NCI-H82 treated with DMSO at 0.1 percent for 48 hours (cell line): Measurements from ENCODE around the gene CHCHD10.
A peak's percentile ranks its signal among the peaks of the same experiment; 100 is the strongest.

ENCODE experiments used
- DNase-seq: peaks from one replicate; lab custom pipeline; 2025; ENCODE audit not compliant: unreplicated experiment; lab: John Stamatoyannopoulos, UW

CHCHD10 gene

DNA sequence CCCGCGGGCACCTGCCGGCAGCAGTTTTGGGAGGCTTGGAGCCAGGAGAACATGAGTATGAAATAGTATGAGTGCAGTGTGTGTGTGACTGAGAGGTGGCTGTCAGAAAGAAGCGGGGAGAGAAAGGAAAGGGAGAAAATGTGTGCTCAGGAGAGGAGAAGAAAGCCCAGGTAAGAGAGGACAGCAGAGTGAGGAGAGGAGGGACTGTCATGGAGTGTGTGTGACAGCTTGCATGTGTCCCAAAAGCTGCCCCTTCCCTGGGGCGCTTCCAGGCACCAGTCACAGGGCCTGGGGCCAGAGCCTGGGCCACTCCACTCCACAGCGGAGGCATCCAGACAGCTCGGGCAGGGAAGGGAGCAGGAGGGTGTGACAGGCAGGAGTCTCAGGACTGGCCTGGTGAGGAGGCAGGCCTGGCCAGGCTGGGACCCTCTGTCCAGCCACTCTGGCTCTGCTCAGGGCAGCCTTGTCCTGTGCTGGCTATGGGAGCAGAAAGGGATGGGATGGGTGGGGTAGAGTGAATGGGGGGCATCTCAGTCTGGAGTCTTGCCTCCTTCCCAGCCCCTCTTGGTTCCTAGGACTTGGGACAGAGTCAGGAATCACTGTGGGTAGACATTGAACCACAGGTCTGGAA is 5.8 kb upstream of the CHCHD10 start:
- DNase-seq, result no peak

DNA sequence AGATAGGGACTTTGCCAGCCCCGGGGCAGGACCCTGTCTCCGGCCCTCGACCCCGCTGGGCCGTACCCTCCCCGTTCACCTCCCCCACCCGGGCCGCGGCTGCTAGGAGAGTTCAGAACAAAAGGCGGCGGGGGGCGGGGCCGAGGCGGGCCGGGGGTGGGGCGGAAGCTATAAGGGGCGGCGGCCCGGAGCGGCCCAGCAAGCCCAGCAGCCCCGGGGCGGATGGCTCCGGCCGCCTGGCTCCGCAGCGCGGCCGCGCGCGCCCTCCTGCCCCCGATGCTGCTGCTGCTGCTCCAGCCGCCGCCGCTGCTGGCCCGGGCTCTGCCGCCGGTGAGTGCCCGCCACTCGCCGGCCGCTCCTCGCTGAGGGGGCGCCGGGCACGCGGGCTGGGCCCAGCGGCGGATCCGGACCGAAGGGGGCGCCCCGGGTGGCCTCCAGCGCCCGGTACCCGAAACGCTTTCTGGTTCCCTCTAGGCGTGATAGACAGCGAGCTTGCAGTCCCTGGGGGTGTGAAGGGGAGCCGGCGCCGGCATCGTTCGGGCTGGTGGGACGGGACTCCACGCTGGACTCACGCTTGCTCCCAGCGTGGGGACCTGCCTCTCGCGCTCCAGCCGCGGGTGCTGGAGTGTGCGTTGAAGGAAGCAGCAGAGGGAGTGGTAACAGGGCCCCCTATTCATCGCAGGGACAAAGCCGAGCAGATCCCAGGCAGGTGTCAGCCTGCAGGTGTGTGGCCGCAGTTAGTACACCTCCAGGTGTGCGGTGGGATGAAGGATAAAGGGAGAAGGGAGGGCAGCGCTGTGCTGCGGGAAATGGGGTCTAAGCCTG is 5.1 kb upstream of the CHCHD10 start, which contains the start of gene MMP11:
MMP11 (plus strand) TSS at position 201 of the 825 bp plus-strand sequence; CDS start at position 223, 22 bp downstream.
- peak; percentile 12 for DNase-seq

DNA sequence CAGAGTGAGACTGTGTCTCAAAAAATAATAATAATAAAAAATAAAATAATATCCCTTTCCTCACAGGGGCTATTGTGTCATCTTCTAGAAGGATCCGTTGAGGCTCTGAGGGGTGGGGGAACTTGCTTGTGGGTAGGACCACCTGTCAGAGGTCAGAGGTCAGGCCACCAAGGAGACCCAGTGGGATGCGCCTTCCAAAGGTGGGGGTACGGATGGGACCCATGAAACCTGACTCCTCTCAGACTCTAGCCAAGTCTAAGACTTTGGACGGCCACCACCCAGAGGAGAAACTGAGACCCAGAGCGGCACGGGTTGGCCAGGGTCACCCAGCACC is 4.5 kb upstream of the CHCHD10 start:
- DNase-seq, result no peak

DNA sequence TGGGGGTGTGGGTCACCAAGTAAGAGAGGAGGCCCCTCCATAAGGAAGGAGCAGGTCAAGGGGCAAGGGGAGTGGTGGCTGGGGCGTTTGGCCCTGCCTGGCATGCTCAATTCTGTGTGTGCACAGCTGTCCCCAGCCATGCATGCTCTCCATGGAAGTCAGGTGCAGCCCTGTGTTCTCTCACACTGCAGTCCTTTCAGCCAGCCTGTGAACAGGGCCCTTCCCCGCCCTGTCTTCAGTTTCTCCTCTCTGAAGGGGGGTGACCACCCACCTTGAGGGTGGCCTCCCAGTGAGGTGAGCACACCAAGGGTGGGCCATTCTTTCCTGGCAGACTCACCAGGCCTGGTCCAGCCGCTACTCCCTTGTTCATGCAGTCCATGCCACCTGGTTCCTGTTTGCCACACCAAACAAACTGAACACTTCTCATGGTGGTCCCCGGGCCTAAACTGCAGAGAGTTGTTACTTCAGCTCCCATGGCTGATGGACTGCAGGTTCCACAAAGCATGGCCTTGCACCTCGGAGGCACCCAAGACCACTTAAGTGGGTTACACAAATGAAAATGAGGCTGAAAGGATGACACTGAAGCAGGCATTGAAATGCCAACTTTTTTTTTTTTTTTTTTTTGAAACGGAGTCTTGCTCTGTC is 1.7 kb upstream of the CHCHD10 start:
- no peak for DNase-seq

DNA sequence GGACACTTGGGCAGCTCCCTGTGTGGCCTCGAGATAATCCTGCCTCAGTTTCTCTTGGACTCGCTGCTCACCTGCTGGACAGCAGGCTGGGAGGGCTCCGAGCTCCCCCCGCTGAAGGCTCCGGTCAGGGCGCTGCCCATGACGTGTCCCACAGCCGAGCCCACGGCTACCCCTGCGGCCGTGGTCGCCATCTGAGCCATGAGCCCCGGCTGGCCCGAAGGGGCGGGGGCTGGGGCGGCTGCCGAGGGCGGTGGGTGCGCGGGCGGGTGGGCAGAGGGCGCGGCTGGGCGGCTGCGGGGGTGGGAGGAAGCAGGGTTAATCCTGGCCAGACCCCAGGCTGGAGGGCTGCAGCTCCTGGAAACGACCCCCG is 484 bp downstream of the CHCHD10 start:
- DNase-seq, result no peak

DNA sequence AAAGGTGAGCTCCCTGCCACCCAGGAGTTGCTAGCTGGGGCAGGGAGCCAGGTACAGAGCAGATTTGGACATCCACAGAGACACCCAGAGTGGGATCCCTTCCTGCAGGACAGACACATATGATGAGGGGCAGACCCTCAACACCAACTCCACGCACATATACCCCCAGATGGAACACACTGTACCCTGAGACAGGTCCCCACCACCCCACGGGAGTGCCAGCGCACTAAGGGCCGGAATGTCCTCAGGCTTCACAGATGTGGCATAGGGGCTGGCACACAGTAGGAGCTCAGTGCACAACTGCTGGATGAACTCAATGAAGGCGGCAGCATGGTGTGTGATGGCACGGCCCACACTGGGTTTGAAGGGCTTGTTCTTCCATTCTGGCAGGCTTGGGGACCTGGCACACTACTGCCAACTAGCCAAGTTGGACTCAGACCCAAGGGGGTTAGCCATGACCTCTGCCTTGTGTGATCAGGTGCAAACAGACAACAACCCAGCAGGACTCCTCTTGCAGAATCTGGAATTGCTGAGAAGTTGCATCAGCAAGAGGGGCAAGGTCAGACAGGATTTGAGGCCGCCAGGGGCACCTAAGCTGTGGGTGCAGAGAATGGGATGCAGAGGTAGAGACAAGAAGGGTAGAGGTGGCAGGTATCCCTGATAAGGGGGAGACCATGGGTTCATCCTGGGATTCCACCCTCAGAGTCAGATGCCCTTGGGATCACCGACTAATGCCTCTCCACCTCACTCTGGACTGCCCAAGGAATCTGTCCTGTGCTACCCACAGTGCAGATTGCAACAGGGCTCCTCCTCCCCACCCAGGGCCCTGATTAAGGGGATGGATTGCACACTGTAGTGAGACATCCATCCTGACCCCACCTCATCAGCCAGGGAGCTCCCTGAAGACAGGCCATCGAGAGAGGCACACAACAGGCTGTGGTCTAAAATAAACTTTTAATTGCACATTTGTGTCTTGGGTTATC is 2.6 kb downstream of the CHCHD10 start:
- no peak for DNase-seq

DNA sequence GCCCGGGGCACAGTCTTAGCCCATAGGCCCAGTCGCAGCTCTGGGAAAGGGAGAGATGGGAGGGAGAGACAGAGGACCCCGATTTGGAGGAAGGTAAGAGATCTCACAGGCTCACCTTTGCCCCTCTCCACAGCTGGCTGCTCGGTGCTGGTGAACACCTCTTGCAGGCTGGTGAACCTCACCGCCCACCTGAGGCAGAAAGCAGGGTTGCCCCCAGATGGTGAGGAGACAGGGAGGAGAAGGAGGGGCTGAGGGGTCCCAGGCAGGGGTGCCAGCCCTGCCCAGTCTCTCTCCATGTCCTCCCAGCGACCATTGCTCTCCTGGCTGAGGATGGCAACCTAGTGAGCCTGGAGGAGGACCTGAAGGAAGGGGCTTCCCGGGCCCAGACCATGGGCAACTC is 3.8 kb downstream of the CHCHD10 start:
- no peak for DNase-seq

DNA sequence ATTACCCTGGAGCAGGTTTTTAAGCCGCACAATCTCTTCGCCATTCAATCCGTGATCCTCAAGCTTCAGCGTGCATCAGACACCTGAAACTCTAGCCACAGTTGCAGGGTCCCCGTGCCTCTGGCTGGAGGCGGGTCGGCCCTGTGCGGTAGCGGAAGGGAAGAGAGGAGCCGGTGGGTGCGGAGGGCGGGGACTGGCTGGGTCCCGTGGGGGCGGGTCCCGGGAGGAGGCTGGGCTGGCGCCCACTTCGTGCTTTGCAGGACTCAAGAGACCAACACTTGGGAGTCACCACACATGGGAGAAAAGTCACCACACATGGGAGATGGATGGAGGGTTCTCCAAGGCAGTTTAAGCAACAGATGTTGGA is 4.2 kb downstream of the CHCHD10 start:
- DNase-seq, result no peak

DNA sequence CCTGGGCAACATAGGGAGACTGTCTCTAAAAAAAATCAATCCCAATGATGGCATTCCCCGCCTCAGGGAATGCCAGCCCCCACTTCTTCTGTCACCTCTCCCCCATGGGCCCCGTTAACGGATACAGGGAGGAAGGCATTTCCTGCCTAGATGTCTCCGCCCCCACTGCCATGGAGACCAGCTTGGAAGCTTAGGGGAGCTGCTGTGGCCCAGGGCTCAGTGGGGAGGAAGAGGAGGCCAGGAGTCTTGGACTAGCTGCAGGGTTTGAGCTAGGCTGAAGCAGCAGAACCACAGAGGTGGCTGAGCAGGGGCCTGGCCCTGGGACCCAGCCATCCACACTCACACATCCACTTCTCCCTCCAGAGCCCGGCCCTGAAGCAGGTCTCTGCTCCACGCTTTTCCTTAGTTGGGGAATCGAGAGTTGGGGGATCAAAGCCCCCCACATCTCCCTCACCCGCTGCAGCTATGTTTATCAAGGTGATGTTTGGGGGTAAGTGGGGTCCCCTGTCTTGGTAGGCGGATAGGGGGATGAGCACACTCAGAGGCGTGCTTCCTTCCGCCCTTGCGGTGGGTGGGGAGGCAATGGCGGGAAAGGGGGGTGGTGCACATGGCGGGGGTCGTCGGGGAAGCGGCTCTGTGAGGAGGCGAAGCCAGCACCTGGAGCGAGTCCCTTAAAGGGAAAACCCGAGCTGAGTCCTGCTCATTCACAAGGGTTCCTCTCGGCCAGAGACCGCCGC is 4.8 kb downstream of the CHCHD10 start, which contains the start of gene C22orf15:
C22orf15 (plus strand) TSS at position 149 of the 737 bp plus-strand sequence; CDS start at position 466, 317 bp downstream.
- DNase-seq, result no peak

DNA sequence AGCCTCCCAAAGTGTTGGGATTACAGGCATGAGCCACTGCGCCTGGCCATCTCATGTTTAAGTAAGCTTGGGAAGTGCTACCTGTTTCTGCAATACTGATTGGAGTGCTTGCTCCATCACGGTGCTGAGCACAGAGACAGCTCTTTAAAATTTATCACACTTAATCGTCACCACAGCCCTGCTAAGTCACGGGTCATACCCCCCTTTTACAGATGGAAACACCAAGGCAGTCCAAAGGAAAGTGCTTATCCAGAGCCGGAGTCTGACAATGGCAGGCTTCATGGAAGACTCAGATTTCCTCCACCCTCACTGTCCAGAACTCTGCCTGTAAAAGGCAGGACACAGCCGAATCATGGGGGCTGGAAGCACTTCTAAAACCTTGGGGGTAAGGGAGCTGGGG is 7.7 kb downstream of the CHCHD10 start:
- DNase-seq, result no peak

DNA sequence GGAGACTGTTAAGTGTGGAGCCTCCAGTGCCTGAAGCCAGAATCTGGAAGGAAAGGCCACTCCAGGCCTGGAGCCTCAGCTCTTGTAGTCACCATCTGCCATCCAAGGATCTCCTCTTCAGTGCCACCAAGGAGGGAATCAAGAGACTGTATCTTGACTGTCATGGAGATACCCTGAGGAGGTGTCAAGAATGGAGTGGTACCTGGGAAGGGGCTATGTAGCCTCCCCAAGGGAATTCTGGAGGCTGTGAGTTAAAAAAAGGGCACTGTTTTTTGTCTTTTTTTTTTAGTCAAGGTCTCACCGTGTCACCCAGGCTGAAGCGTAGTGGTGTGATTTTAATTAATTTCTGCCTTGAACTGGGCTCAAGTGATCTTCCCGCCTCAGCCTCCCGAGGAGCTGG is 8.2 kb downstream of the CHCHD10 start:
- DNase-seq, result no peak

DNA sequence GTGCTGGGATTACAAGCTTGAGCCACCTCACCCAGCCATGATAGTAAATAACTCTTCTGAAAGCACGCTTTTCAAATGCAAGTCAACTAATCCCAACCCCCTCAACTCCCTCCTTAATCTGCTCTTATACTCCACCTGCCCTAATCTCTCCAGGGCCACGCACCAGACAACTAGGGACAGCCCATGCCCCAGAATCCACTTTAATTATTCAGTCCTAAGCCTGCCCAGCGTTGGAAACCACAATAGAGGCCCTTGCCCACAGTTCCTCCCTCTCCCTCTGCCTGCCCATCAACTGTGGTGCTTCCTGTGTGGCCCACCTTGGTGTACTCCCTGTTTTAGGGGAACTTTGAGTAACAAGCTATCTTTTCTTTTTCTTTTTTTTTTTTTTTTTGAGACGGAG is 10.9 kb downstream of the CHCHD10 start:
- peak; percentile 89 for DNase-seq

DNA sequence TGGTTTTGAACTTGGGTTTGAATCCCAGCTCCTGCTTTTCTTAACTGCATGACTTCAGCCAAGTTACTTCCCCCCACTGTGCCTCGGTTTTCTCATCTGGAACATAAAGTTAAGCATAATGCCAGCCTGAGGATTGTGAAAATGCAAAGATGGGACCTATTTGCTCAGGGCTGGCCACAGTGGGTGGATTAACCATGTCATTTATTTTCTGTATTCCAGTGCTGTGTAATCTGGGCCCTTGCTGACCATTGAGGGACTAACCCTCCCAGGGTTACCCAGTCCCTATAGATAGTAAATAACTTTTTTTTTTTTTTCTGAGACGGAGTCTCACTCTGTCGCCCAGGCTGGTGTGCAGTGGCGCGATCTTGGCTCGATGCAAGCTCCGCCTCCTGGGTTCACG is 12.1 kb downstream of the CHCHD10 start:
- no peak for DNase-seq

DNA sequence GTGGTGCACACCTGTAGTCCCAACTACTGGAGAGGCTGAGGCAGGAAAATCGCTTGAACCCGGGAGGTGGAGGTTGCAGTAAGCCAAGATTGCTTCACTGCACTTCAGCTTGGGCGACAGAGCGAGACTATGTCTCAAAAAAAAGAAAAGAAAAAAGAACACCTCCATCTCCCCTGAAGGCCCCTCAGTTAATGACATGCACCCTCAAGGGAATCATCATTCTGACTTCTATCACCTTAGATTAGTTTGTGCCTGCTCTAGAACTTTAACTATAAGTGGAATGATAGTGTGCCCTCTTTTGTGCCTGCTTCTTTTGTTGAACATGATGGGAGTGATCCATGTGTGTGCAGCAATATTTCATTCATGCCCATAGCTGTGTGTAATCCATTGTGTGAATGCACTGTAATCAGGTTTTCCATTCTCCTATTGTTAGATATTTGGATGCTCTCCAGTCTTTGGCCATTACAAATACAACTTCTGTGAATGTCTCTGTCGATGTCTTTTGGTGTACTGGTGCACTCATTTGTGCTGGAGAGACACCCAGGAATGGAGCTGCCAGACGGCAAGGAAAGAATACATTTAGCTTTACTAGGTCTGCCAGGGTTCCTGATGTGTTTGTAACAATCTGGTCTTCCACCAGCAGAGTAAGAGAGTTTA is 12.7 kb downstream of the CHCHD10 start:
- no peak for DNase-seq

DNA sequence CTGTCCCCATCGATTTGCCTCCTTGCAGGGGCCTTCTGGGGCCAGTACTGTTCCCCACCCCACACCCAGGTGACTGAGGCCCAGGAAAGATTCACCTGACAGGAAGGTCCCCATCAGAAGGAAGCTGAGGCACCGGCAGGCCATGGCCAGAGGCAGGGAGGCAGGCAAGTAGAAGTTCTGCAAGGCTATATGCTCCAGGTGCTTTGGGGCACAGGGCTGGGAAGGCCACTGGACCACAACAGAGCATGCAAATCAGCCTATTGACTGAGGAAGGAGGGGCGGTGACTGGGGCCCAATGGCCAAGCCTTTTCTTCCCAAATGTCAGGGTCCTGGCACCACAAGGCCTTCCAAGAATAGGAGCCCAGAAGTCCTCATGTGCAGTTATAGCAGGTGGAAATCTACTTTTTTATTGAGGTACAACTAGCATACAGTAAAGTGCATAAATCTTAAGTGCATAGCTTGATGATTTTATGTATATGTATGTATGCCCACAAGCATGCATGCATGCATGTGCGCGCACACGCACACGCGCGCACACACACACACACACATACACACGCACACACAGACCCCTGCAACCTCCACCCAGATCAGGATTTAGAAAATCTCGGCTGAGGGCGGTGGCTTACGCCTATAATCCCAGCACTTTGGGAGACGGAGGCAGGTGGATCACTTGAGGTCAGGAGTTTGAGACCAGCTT is 13.4 kb downstream of the CHCHD10 start, which contains the start of gene VPREB3:
VPREB3 (minus strand) TSS at position 206 of the 700 bp plus-strand sequence; CDS start at position 144, 62 bp downstream.
- no peak for DNase-seq

DNA sequence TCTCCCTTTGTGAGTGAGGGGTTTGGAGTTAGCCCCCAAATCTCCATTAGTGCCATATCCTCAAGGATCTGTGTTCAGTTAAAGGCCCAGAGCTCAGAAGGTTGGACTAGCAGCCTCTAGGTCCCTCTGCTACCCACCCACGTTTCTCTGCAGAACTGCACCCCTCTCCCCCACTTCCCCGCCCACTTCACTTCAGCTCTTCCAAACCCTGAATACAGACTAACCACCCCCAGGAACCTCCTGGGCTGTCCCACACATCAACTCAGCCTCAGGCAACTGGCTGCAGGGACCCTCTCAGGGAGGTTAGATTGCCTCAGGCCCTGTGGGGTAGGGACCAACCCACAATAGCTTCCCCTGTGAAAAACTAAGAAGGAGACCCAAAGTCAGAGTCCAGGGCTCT is 14.4 kb downstream of the CHCHD10 start:
- DNase-seq, result no peak

DNA sequence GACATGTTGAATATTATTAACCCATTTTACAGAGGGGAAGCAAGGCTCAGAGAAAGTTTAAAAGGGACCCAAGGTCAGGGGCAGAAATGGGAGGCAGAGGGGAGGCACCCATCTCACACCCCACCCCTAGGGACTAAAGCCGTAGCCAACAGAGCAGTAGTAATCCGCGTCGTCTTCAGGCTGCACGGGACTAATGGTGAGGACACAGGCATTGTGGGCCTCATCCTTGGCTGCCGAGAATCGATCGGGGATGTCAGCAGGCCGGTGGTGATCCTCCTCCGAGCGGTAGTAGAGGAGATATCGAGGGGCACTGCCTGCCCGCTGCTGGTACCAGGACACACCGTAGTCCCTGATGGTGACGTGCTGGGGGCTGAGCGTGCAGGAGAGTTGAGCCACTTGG is 15.0 kb downstream of the CHCHD10 start:
- DNase-seq, result no peak

DNA sequence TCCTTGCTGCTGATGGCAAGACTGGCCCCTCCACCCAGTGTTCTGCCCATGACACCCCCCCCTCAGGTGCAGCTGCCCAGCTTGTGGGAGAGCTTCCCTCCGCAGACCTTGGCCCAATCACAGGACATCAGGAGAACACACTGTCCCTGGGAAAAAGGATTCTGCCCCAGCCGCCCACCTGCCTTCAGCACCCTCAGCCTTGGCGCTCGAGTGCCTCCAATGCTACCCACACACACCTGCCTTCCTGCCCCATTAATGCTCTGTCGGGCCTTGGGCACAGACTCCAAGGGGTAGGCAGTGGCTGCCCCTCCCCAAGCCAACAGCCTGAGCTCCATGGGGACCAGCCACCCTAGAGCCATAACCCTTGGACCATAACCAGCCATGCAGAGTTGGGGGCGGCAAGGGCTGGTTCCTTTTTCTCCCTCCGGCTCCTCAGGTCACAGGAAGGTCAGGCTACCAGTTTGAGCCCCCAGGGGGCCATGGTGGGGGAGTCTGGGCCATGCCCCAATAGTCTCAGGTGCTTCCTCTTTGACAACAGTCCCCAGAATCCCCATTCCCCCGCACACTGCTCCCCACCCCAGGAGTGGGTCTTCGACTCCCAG is 15.6 kb downstream of the CHCHD10 start:
- no peak for DNase-seq
